MM.1S (cell line): ENCODE measurements around the gene RICTOR.

Source experiments
- EZH2 ChIP-seq: fragments of 300-600 bp; sonication (generic); optimal IDR thresholded peaks from 2 replicates; pipeline ENCODE3; 2017; ENCODE audit warnings: low read depth, mild to moderate bottlenecking, antibody characterized with exemption, low read length, mixed read lengths
- TF ChIP-seq, protein P1 (sequence below): fragments of 300-600 bp; sonication (generic); IDR thresholded peaks from 2 replicates; pipeline ENCODE4 v1.5.1; 2016; ENCODE audit warnings: antibody characterized with exemption, low read length, mixed read lengths

DNA sequence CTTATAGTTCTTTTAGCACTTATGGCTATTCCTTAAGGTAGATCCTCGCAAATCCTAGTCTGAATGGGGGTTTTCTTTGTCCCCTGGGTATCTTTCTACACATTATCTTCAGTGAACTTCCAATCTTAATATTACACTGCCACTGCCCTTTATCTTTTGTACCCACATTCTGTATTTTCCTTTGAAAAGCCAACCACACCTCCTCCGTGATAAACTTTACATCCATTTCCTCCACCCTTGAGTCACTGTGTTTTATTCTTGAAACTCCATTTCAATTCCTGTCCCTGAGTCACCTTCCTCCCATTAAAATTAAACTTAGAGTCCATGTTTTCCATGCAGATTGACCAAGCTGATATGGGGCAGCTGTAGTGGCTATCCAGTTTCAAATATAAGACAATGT is 43.2 kb upstream of the RICTOR start:
- TF ChIP-seq, protein P1, sequence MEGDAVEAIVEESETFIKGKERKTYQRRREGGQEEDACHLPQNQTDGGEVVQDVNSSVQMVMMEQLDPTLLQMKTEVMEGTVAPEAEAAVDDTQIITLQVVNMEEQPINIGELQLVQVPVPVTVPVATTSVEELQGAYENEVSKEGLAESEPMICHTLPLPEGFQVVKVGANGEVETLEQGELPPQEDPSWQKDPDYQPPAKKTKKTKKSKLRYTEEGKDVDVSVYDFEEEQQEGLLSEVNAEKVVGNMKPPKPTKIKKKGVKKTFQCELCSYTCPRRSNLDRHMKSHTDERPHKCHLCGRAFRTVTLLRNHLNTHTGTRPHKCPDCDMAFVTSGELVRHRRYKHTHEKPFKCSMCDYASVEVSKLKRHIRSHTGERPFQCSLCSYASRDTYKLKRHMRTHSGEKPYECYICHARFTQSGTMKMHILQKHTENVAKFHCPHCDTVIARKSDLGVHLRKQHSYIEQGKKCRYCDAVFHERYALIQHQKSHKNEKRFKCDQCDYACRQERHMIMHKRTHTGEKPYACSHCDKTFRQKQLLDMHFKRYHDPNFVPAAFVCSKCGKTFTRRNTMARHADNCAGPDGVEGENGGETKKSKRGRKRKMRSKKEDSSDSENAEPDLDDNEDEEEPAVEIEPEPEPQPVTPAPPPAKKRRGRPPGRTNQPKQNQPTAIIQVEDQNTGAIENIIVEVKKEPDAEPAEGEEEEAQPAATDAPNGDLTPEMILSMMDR: no peak
- TF ChIP-seq EZH2: no peak
